ENCODE results near the gene HELZ.
A peak's percentile ranks its signal among the peaks of the same experiment; 100 is the strongest.
"Not testable (repeated sequence)": the region's sequence is repeated elsewhere in the genome, so short reads cannot be mapped to it uniquely, and the experiment has no call there.

HELZ gene

DNA sequence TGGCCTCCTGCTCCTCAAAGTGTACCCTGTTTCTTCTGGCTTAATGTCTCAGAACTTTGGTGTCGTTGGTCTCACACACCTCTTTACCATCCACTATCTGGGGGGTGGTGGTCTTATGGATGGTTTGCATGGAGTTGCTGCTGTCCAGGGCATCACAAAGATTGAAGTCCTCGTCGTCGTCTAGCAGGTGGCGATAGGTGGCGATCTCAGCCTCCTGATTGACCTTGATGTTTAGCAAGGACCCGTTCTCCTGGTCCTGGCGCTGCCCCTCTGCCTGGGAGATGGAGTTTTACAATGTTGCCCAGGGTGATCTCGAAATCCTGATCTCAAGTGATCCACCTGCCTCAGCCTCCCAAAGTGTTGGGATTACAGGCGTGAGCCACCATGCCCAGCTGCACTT lies 31.1 kb upstream of the HELZ start:
- no peaks in the 10 kb centered on the region for H3K9me3 ChIP-seq
- H3K27me3 ChIP-seq (ENCODE audit: low read depth): no peaks in the 10 kb centered on the region
- in situ Hi-C loops (cut with MboI; ENCODE audit: low sequenced_read_pairs): no loop called here
- no peak overlapping the region for H3K4me3 ChIP-seq
- DNase-seq (ENCODE audit: low spot score in 2 of 2): peak in 1 of 2 experiments; percentile 52
- no peaks in the 10 kb centered on the region; the same call in none of the 2 replicates for H3K4me1 ChIP-seq
- H3K36me3 ChIP-seq (replicated peaks): no peaks in the 10 kb centered on the region

DNA sequence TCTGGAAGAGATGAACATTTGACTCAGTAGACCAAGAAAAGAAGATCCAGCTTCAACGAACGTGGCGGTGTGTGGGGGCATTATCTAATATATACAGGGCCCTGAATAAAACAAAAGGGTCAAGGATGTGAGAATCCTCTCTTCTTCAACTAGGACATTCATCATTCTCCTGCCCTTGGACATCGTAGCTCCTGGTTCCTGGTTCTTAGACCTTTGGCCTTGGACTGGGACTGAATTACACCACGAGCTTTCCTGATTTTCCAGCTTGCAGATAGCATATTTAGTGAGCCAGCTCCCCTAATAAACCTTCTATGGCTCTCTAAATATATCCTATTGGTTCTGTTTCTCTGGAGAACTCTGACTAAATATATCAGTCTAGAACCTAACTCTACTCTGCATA lies 29.5 kb upstream of the HELZ start:
- Histone ChIP-seq H3K4me1 (no peaks in the 10 kb centered on the region), H3K36me3 (replicated peaks) (no peaks in the 10 kb centered on the region), H3K4me3 (no peak overlapping the region), H3K27me3 (ENCODE audit: low read depth) (no peaks in the 10 kb centered on the region), H3K9me3 (no peaks in the 10 kb centered on the region)
- DNase-seq (ENCODE audit: low spot score in 2 of 2): no peak
- in situ Hi-C loops (cut with MboI; ENCODE audit: low sequenced_read_pairs): no loop called here

DNA sequence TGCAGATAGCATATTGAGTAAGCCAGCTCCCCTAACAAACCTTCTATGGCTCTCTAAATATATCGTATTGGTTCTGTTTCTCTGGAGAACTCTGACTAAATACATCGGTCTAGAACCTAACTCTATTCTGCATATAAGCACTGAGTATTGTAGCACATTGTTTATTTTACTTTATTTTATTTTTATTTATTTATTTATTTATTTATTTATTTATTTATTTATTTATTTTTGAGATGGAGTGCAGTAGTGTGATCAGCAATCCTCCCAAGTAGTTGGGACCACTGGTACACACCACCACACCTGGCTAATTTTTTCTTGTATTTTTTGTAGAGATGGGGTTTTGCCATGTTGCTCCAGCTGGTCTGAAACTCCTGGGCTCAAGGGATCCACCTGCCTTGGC lies 28.9 kb upstream of the HELZ start:
- H3K9me3 ChIP-seq: no peaks in the 10 kb centered on the region
- H3K4me3 ChIP-seq: no peak overlapping the region
- DNase-seq (ENCODE audit: low spot score in 2 of 2): no peak
- in situ Hi-C loops (cut with MboI; ENCODE audit: low sequenced_read_pairs): no loop called here
- H3K27me3 ChIP-seq (ENCODE audit: low read depth): no peaks in the 10 kb centered on the region
- no peaks in the 10 kb centered on the region for H3K4me1 ChIP-seq
- no peaks in the 10 kb centered on the region for H3K36me3 ChIP-seq (replicated peaks)

DNA sequence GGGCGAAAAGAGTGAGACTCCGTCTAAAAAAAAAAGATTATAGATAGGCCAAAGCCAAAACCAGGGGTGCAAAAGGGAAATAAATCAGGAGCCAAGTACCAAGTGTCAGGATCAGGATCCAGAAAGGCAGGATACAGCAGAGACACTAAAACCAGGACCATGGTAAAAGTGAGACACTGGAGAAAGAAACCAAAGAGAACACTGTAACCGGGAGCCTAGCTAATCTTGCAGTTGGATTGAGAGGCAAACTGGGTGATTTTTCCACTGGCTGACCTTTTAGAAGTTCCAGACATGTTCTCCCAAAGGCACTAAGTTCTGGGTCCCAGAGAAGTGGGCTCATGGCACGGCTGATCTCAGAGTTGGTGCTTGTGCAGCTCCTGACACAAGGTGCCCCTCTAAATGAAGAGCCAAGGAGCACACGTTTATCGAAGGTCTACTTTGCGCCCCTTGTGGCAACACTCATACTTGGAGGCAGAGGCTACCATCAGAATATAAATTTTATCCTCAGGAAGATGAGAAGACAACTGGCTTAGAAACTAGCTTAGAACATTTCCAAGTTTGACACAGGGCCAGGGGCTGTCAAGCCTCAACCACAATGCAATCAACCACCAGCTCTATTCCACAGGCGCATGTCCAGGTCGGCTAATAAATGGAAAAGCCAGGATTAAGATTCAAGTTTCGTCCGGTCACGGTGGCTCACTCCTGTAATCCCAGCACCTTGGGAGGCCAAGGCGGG lies 27.5 kb upstream of the HELZ start:
- Histone ChIP-seq H3K4me3 (no peak overlapping the region), H3K4me1 (no peaks in the 10 kb centered on the region), H3K27me3 (ENCODE audit: low read depth) (no peaks in the 10 kb centered on the region), H3K36me3 (replicated peaks) (no peaks in the 10 kb centered on the region), H3K9me3 (no peaks in the 10 kb centered on the region)
- in situ Hi-C loops (cut with MboI; ENCODE audit: low sequenced_read_pairs): no loop called here
- DNase-seq (ENCODE audit: low spot score in 2 of 2): no peak

DNA sequence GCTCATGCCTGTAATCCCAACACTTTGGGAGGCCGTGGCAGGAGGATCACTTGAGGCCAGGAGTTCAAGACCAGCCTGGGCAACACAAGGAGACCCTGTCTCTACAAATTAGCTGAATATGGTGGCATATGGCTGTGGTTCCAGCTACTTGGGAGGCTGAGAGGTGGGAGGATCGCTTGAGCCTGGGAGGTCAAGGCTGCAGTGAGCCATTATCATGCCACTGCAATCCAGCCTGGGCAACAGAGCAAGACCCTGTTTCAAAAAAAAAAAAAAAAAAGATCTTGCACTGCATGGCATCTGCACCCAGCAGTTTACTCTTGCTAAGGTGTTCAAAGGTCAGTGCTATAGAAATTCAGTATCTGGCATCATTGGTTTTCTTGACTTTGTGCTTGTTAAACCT lies 26.2 kb upstream of the HELZ start:
- H3K27me3 ChIP-seq (ENCODE audit: low read depth); in situ Hi-C loops (cut with MboI; ENCODE audit: low sequenced_read_pairs); DNase-seq (ENCODE audit: low spot score in 2 of 2); H3K4me1 ChIP-seq; H3K9me3 ChIP-seq; H3K36me3 ChIP-seq (replicated peaks); H3K4me3 ChIP-seq: not testable (repeated sequence)

DNA sequence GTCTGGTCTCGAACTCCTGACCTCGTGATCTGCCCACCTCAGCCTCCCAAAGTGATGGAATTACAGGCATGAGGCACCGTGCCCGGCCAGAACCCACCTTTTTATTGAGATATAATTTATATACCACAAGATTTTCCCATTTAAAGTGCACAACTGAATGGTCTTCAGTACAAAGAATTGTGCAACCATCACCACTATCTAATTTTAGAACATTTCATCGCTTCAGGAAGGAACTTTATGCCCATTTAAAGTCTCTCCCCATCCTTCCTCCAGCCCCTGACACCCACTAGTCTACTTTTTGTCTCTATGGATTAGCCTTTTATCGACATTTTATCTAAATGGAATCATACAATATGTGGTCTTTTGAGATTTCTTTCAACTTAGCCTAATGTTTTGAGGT lies 25.4 kb upstream of the HELZ start:
- no peak overlapping the region for H3K4me3 ChIP-seq
- in situ Hi-C loops (cut with MboI; ENCODE audit: low sequenced_read_pairs): no loop called here
- H3K4me1 ChIP-seq: no peaks in the 10 kb centered on the region
- H3K9me3 ChIP-seq: no peaks in the 10 kb centered on the region
- H3K36me3 ChIP-seq (replicated peaks): no peaks in the 10 kb centered on the region
- DNase-seq (ENCODE audit: low spot score in 2 of 2): no peak
- no peaks in the 10 kb centered on the region for H3K27me3 ChIP-seq (ENCODE audit: low read depth)

DNA sequence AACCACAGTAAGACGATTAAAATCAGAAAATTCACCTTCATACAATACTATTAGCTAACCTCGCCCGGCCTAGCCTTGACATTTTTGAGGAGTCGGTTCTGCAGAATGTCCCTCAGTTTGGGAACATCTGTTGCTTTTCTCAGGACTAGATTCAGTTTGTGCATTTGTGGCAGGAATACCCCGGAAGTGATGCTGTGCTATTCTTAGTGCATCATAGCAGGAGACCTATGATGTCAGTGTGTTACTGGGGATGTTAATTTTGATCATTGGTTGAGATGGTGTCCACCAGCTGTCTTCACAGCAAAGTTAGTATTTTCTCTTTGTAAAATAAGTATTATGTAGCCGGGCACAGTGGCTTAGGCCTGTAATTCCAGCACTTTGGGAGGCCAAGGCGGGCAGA lies 21.5 kb upstream of the HELZ start:
- Histone ChIP-seq H3K9me3 (no peaks in the 10 kb centered on the region), H3K4me3 (no peak overlapping the region), H3K36me3 (replicated peaks) (no peaks in the 10 kb centered on the region), H3K27me3 (ENCODE audit: low read depth) (no peaks in the 10 kb centered on the region), H3K4me1 (peaks cover 13% of the 10 kb centered on the region)
- no peak for DNase-seq (ENCODE audit: low spot score in 2 of 2)
- in situ Hi-C loops (cut with MboI; ENCODE audit: low sequenced_read_pairs): no loop called here

DNA sequence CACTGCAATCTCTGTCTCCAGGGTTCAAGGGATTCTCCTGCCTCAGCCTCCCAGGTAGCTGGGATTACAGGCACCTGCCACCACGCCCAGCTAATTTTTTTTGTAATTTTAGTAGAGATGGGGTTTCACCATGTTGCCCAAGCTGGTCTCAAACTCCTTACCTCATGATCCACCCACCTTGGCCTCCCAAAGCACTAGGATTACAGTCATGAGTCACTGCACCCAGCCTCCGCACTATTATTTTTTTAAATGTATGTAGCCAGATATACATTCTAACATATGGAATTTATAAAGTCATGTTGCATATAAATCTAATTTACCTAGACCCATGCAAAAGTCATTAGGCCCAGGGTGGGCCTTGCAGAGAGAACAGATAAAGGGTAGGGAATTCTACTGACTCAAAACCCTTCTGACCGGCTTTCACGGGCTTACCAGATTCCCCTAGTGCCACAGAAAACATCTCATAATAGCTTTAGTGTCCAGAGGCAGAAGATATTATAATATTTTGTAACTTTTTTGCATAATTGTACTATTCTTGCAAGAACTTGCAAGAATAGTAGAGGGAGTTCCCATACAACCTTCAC lies 20.5 kb upstream of the HELZ start:
- H3K9me3 ChIP-seq: no peaks in the 10 kb centered on the region
- H3K27me3 ChIP-seq (ENCODE audit: low read depth): no peaks in the 10 kb centered on the region
- H3K4me1 ChIP-seq: peaks cover 17% of the 10 kb centered on the region
- no peaks in the 10 kb centered on the region for H3K36me3 ChIP-seq (replicated peaks)
- H3K4me3 ChIP-seq: no peak overlapping the region
- no peak for DNase-seq (ENCODE audit: low spot score in 2 of 2)
- in situ Hi-C loops (cut with MboI; ENCODE audit: low sequenced_read_pairs): no loop called here

DNA sequence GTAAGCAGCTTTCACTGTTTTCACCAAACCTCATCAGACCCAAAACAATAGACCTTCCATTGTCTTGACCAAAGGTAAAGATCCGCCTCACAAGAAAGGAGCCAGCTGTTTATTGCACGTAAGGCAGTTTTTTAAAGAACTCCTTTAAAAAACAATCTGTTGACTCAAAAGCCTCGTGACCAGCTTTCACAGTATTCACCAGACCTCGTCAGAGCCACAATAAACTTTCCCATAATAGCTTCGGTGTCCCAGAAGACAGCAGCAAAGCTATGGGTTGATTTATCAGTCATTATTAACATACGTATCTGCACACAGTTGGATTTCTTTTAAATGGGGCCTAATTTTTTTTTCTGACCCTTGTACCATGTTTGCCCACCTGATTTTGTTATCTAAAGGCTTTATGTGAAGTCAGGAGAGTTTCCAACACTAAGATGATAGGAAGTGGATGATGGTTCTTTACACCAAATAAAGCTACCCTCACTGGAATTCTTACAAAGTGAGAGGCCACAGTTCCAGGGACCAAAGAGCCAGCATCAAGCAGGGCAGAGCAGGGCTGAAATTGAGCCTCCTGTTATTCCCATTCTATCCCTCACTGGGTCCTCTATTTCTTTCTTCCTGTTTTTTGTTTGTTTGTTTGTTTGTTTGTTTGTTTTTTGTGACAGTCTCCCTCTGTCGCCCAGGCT lies 17.6 kb upstream of the HELZ start:
- Histone ChIP-seq H3K27me3 (ENCODE audit: low read depth) (no peaks in the 10 kb centered on the region), H3K4me1 (peaks cover 25% of the 10 kb centered on the region)
- DNase-seq (ENCODE audit: low spot score in 2 of 2): peak; percentile 20 to 56

DNA sequence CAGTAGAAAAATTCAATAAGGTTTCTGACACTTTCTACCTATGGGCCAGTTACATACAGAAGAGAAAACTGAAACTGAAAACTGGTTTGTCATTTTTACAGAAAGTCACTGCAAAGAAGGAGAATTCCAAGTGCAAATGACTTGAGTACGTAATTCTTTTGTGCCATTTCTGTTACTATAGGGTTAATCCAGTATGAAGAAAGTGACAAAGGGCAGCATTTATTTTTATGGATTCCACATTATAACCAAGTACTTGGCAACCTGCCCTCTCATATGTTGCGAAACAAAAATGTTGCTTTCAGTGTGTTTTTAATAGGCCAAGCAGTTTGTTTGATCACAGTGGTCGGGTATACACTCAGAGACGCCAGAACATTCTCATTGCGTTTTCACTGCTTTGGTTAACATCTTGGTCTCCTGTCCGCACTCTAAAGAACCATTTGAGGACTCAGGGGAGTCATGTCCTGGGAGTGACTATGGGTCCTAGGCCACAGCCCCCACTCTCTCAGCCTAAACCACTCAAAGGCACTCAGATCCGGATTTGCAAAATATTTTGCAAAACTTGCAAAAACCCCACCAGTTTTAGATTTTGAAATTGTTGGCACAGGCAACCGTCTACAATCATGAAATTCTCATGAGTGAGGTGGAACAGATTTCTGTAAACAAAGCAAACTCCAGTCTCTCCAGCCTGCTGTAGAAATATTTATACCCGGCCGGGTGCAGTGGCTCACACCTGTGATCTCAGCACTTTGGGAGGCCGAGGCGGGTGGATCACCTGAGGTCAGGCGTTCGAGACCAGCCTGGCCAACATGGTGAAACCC lies 15.4 kb upstream of the HELZ start:
- H3K9me3 ChIP-seq: peaks cover 3% of the 10 kb centered on the region; the same call in 1 of the 2 replicates
- no peaks in the 10 kb centered on the region for H3K36me3 ChIP-seq (replicated peaks)
- peaks cover 25% of the 10 kb centered on the region for H3K4me1 ChIP-seq
- H3K27me3 ChIP-seq (ENCODE audit: low read depth): no peaks in the 10 kb centered on the region
- in situ Hi-C loops (cut with MboI; ENCODE audit: low sequenced_read_pairs): no loop called here
- no peak overlapping the region for H3K4me3 ChIP-seq
- peak; percentile 76 to 86 for DNase-seq (ENCODE audit: low spot score in 2 of 2)

More for the DNA sequence above, 17.6 kb upstream of the HELZ start:
- Histone ChIP-seq H3K36me3 (replicated peaks) (no peaks in the 10 kb centered on the region), H3K4me3 (no peak overlapping the region), H3K9me3 (no peaks in the 10 kb centered on the region)
- in situ Hi-C loops (cut with MboI; ENCODE audit: low sequenced_read_pairs): no loop called here

DNA sequence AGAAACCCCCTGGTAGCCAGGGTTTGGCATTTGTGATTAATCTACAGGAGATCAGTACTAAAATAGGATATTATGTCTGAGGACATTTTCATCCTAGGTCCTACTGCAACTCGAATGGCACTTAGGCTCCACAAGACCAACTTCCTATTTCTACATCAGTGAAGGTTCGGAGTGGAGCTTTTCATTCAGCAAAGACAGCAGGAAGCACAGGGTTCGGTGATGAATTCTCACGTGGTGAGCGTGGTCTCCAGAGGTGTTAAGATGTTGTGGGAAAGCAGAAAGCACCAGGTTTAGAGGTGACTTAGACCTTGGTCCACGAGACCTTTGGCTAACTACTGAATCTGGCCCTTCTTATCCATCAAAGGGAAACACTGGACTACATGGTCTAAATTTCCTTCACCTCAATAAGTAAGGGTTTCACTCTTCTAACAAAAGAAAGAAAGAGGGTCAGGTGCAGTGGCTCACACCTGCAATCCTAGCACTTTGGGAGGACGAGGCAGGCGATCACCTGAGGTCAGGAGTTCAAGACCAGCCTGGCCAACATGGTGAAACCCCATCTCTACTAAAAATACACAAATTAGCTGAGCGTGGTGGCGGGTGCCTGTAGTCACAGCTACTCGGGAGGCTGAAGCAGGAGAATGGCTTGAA lies 13.9 kb upstream of the HELZ start:
- no peak overlapping the region for H3K4me3 ChIP-seq
- no peaks in the 10 kb centered on the region for H3K27me3 ChIP-seq (ENCODE audit: low read depth)
- H3K36me3 ChIP-seq (replicated peaks): no peaks in the 10 kb centered on the region
- peaks cover 3% of the 10 kb centered on the region; the same call in 1 of the 2 replicates for H3K9me3 ChIP-seq
- peaks cover 25% of the 10 kb centered on the region for H3K4me1 ChIP-seq
- in situ Hi-C loops (cut with MboI; ENCODE audit: low sequenced_read_pairs): no loop called here
- DNase-seq (ENCODE audit: low spot score in 2 of 2): no peak

DNA sequence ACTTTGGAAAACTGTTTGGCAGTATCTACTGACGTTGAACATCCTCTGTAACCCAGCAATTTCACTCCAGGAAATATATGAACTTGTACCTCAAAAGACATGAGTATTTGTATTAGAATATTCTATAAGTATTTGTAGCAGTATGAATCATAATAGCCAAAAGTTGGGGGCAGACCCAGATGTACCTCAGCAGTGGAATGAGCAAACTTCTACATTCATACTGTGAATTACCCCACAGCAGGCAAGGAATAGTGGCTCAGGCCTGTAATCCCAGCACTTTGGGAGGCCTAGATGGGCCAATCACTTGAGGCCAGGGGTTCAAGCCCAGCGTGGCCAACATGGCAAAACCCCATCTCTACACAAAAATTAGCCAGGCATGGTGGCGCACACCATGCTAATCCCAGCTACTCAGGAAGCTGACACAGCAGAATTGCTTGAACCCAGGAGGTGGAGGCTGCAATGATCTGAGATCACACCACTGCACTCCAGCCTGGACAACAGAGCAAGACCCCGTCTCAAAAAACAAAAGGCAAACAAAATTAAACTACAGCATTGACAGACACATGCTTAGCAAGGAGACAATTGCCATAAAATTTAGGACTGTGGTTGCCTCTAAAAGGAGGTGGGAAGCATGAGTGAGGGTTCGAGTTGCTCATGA lies 11.2 kb upstream of the HELZ start:
- DNase-seq (ENCODE audit: low spot score in 2 of 2): no peak

DNA sequence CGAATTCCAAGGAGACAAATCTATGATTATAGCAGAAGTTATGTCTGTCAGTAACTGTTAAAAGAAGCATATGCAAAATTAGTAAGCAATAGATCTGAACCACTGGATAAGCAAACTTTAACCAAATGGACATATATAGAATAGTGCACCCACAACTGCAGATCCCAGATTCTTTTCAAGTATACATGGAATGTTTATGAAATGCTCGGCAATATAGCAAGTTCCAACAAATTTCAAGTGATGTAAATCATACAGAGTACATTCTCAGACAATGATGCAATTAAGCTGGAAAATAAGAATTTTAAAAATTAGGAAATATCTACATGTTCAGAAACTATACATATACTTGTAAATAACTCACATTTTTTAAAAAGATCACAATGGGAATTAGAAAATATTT lies 8.4 kb upstream of the HELZ start:
- no peaks in the 10 kb centered on the region for H3K27me3 ChIP-seq (ENCODE audit: low read depth)
- H3K4me3 ChIP-seq: no peak overlapping the region
- no peaks in the 10 kb centered on the region for H3K36me3 ChIP-seq (replicated peaks)
- DNase-seq (ENCODE audit: low spot score in 2 of 2): no peak
- H3K4me1 ChIP-seq: no peaks in the 10 kb centered on the region
- in situ Hi-C loops (cut with MboI; ENCODE audit: low sequenced_read_pairs): no loop called here
- H3K9me3 ChIP-seq: peaks cover 3% of the 10 kb centered on the region; the same call in 1 of the 2 replicates

More for the DNA sequence above, 11.2 kb upstream of the HELZ start:
- Histone ChIP-seq H3K4me1 (peaks cover 12% of the 10 kb centered on the region), H3K36me3 (replicated peaks) (no peaks in the 10 kb centered on the region), H3K4me3 (no peak overlapping the region), H3K9me3 (peaks cover 3% of the 10 kb centered on the region; the same call in 1 of the 2 replicates), H3K27me3 (ENCODE audit: low read depth) (no peaks in the 10 kb centered on the region)
- in situ Hi-C loops (cut with MboI; ENCODE audit: low sequenced_read_pairs): no loop called here

Data from HAP-1 (cell line).